Measurements from ENCODE around the gene CYTL1.
A peak's percentile ranks its signal among the peaks of the same experiment; 100 is the strongest.
"Not testable (repeated sequence)": the region's sequence is repeated elsewhere in the genome, so short reads cannot be mapped to it uniquely, and the experiment has no call there.

Gene CYTL1

GRCh38 chr4:5003372-5003857 lies 15.8 kb downstream of the CYTL1 start:
- FAIRE-seq (no peak), DNase-seq (ENCODE audit: insufficient read length, low spot score) (no peak)
- TF ChIP-seq POLR2A (IDR thresholded peaks at IDR 0.05; ENCODE audit: low read depth, low read length), result no peak

- not testable (repeated sequence) for DNase-seq (ENCODE audit: insufficient read length, low spot score); FAIRE-seq
These were observed 17.6 kb downstream of the CYTL1 start for GRCh38 chr4:5001641-5002040.

GRCh38 chr4:4996935-4997334 lies 22.3 kb downstream of the CYTL1 start:
- not testable (repeated sequence) for FAIRE-seq; DNase-seq (ENCODE audit: insufficient read length, low spot score)

- FAIRE-seq (no peak), DNase-seq (ENCODE audit: insufficient read length, low spot score) (no peak)
- TF ChIP-seq POLR2A (IDR thresholded peaks at IDR 0.05; ENCODE audit: low read depth, low read length), result no peak
These were observed 23.4 kb downstream of the CYTL1 start for GRCh38 chr4:4995908-4996265.

- no peak for FAIRE-seq
- peak; percentile 55 for DNase-seq (ENCODE audit: insufficient read length, low spot score)
- no peak for TF ChIP-seq POLR2A (IDR thresholded peaks at IDR 0.05; ENCODE audit: low read depth, low read length)
These were observed 24.0 kb downstream of the CYTL1 start for GRCh38 chr4:4995103-4995907.

GRCh38 chr4:4994312-4995097 lies 24.8 kb downstream of the CYTL1 start:
- FAIRE-seq (no peak), DNase-seq (ENCODE audit: insufficient read length, low spot score) (no peak)
- no peak for TF ChIP-seq POLR2A (IDR thresholded peaks at IDR 0.05; ENCODE audit: low read depth, low read length)

- TF ChIP-seq POLR2A (IDR thresholded peaks at IDR 0.05; ENCODE audit: low read depth, low read length), result no peak
- FAIRE-seq, result no peak
These were observed 26.4 kb downstream of the CYTL1 start for GRCh38 chr4:4992833-4993232.

GRCh38 chr4:4991541-4992099 lies 27.6 kb downstream of the CYTL1 start:
- TF ChIP-seq POLR2A (IDR thresholded peaks at IDR 0.05; ENCODE audit: low read depth, low read length), result no peak
- FAIRE-seq (no peak), DNase-seq (ENCODE audit: insufficient read length, low spot score) (no peak)

More at GRCh38 chr4:4992833-4993232, 26.4 kb downstream of the CYTL1 start:
- DNase-seq (ENCODE audit: insufficient read length, low spot score), result no peak

- TF ChIP-seq POLR2A (IDR thresholded peaks at IDR 0.05; ENCODE audit: low read depth, low read length), result no peak
- DNase-seq (ENCODE audit: insufficient read length, low spot score) (peak; percentile 72), FAIRE-seq (no peak)
These were observed 28.3 kb downstream of the CYTL1 start for GRCh38 chr4:4990857-4991540.

- TF ChIP-seq POLR2A (IDR thresholded peaks at IDR 0.05; ENCODE audit: low read depth, low read length), result no peak
- FAIRE-seq (no peak), DNase-seq (ENCODE audit: insufficient read length, low spot score) (no peak)
These were observed 28.9 kb downstream of the CYTL1 start for GRCh38 chr4:4990329-4990728.

GRCh38 chr4:4989083-4989622 lies 30.1 kb downstream of the CYTL1 start:
- no peak for FAIRE-seq
- no peak for TF ChIP-seq POLR2A (IDR thresholded peaks at IDR 0.05; ENCODE audit: low read depth, low read length)

GRCh38 chr4:4987656-4988055 lies 31.6 kb downstream of the CYTL1 start:
- no peak for FAIRE-seq
- DNase-seq (ENCODE audit: insufficient read length, low spot score), result no peak
- no peak for TF ChIP-seq POLR2A (IDR thresholded peaks at IDR 0.05; ENCODE audit: low read depth, low read length)

More at GRCh38 chr4:4989083-4989622, 30.1 kb downstream of the CYTL1 start:
- no peak for DNase-seq (ENCODE audit: insufficient read length, low spot score)

- FAIRE-seq (no peak), DNase-seq (ENCODE audit: insufficient read length, low spot score) (no peak)
- no peak for TF ChIP-seq POLR2A (IDR thresholded peaks at IDR 0.05; ENCODE audit: low read depth, low read length)
These were observed 32.4 kb downstream of the CYTL1 start for GRCh38 chr4:4986841-4987240.

- TF ChIP-seq POLR2A (IDR thresholded peaks at IDR 0.05; ENCODE audit: low read depth, low read length), result no peak
- FAIRE-seq (no peak), DNase-seq (ENCODE audit: insufficient read length, low spot score) (no peak)
These were observed 33.4 kb downstream of the CYTL1 start for GRCh38 chr4:4985844-4986243.

Measured in H54 (cell line).